HL-60 (cell line): Measurements from ENCODE around the gene TRAM2.

Experiments used
- GABPA ChIP-seq: IDR thresholded peaks from 2 replicates; pipeline ENCODE4 v1.6.1; 2012; ENCODE audit warnings: low read depth
- POLR2AphosphoS5 ChIP-seq: IDR thresholded peaks from 2 replicates; pipeline ENCODE4 v1.6.1; 2012; ENCODE audit warnings: low read depth
- SPI1 ChIP-seq: IDR thresholded peaks from 2 replicates; pipeline ENCODE4 v1.6.1; 2012; ENCODE audit warnings: low read depth, mild to moderate bottlenecking, borderline replicate concordance
- TF ChIP-seq, protein P1 (sequence below): IDR thresholded peaks from one replicate; pipeline ENCODE4 v1.5.1; 2011; ENCODE audit warnings: low read length, control low read depth, inconsistent platforms; ENCODE audit not compliant: insufficient read depth
- TF ChIP-seq, protein P2 (sequence below): IDR thresholded peaks from 2 replicates; pipeline ENCODE4 v1.6.1; 2012; ENCODE audit warnings: low read depth; ENCODE audit not compliant: insufficient replicate concordance

DNA sequence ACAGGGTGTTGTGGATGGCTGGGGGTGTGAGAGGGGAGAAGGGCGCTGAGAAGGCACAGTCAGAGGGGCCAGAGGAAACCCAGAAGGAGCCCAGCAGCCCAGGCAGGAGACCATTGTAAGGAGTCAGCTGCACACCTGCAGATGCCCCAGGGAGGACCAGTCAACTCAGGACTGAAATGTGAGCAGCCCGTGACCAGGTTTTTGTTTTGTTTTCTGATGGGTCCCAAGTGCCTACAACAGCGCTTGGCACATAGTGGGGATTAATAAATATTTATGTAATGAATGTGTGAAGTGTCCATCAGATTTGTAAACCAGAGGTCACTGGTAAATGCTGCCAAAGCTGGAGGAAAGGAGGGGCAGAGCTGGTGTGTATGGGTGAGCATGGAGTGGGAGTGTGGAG is 30.2 kb downstream of the TRAM2 start:
- TF ChIP-seq, protein P1, sequence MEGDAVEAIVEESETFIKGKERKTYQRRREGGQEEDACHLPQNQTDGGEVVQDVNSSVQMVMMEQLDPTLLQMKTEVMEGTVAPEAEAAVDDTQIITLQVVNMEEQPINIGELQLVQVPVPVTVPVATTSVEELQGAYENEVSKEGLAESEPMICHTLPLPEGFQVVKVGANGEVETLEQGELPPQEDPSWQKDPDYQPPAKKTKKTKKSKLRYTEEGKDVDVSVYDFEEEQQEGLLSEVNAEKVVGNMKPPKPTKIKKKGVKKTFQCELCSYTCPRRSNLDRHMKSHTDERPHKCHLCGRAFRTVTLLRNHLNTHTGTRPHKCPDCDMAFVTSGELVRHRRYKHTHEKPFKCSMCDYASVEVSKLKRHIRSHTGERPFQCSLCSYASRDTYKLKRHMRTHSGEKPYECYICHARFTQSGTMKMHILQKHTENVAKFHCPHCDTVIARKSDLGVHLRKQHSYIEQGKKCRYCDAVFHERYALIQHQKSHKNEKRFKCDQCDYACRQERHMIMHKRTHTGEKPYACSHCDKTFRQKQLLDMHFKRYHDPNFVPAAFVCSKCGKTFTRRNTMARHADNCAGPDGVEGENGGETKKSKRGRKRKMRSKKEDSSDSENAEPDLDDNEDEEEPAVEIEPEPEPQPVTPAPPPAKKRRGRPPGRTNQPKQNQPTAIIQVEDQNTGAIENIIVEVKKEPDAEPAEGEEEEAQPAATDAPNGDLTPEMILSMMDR: no peak
- TF ChIP-seq POLR2AphosphoS5: no peak
- TF ChIP-seq GABPA: no peak
- TF ChIP-seq, protein P2, sequence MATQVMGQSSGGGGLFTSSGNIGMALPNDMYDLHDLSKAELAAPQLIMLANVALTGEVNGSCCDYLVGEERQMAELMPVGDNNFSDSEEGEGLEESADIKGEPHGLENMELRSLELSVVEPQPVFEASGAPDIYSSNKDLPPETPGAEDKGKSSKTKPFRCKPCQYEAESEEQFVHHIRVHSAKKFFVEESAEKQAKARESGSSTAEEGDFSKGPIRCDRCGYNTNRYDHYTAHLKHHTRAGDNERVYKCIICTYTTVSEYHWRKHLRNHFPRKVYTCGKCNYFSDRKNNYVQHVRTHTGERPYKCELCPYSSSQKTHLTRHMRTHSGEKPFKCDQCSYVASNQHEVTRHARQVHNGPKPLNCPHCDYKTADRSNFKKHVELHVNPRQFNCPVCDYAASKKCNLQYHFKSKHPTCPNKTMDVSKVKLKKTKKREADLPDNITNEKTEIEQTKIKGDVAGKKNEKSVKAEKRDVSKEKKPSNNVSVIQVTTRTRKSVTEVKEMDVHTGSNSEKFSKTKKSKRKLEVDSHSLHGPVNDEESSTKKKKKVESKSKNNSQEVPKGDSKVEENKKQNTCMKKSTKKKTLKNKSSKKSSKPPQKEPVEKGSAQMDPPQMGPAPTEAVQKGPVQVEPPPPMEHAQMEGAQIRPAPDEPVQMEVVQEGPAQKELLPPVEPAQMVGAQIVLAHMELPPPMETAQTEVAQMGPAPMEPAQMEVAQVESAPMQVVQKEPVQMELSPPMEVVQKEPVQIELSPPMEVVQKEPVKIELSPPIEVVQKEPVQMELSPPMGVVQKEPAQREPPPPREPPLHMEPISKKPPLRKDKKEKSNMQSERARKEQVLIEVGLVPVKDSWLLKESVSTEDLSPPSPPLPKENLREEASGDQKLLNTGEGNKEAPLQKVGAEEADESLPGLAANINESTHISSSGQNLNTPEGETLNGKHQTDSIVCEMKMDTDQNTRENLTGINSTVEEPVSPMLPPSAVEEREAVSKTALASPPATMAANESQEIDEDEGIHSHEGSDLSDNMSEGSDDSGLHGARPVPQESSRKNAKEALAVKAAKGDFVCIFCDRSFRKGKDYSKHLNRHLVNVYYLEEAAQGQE: no peak
- no peak for TF ChIP-seq SPI1
